GM06990 (cell line): Measurements from ENCODE around the gene COL4A5.

Source experiments
- DNase-seq: peaks from one replicate; pipeline ENCODE4 v3.0.0-alpha.2; 2011; ENCODE audit not compliant: insufficient read length; ENCODE audit errors: extremely low read depth
- H3K27me3 ChIP-seq: replicated peaks from 2 replicates; pipeline ENCODE4 v1.6.0; 2011; ENCODE audit warnings: low read length; ENCODE audit not compliant: control insufficient read depth, insufficient read depth
- H3K36me3 ChIP-seq: 2 replicates; pipeline ENCODE4 v1.5.1; 2011; ENCODE audit warnings: low read length; ENCODE audit not compliant: control insufficient read depth, insufficient read depth
- H3K4me3 ChIP-seq: replicated peaks from 2 replicates; pipeline ENCODE4 v1.5.1; 2011; ENCODE audit warnings: low read depth, mild to moderate bottlenecking, control low read depth, low read length
- CTCF ChIP-seq: IDR thresholded peaks from 2 replicates; pipeline ENCODE4 v1.5.1; 2011; ENCODE audit warnings: low read length, control low read depth, mild to moderate bottlenecking, inconsistent platforms; ENCODE audit not compliant: insufficient read depth, poor library complexity, severe bottlenecking

The COL4A5 gene

GRCh38 chrX:108735679-108736508, 296.3 kb downstream of the COL4A5 start:
- H3K36me3 ChIP-seq: no peaks in the 10 kb centered on the region
- no peaks in the 10 kb centered on the region for H3K27me3 ChIP-seq
- no peak for DNase-seq
- TF ChIP-seq CTCF: no peak
- H3K4me3 ChIP-seq: no peak overlapping the region

GRCh38 chrX:108736509-108737479, 297.2 kb downstream of the COL4A5 start, which contains the start of gene IRS4:
Gene IRS4 (minus strand): TSS chrX:108736563.
- H3K36me3 ChIP-seq: no peaks in the 10 kb centered on the region
- no peak for TF ChIP-seq CTCF
- no peak for DNase-seq
- no peaks in the 10 kb centered on the region for H3K27me3 ChIP-seq
- H3K4me3 ChIP-seq: no peak within 1 kb of the TSS

GRCh38 chrX:108737754-108738153, 298.1 kb downstream of the COL4A5 start:
- no peak for DNase-seq
- H3K4me3 ChIP-seq: no peak overlapping the region
- no peaks in the 10 kb centered on the region for H3K27me3 ChIP-seq
- no peaks in the 10 kb centered on the region for H3K36me3 ChIP-seq
- TF ChIP-seq CTCF: no peak

DNA sequence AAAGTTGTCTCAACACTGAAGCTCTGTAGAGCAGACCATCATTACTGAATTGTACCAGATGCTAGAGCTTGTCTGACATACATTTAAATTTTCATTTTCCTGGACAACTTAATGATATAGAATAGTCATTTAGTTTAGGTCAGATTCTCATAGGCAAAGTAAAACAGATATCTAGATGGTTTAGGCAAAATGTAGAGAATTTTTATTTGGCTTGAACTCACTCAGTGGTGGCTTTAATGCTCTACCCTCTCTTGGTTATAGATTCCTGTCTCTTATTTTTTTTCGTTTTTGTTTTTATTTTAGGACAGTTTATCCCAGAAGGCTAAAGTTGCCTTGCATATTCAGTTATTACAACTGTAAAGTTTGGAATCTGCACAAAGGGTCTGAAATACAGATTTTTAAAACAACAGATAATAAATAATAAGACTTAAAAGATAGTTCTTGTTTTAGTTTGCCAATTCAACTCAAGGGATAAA, 300.7 kb downstream of the COL4A5 start:
- no peak overlapping the region for H3K4me3 ChIP-seq
- TF ChIP-seq CTCF: no peak
- H3K27me3 ChIP-seq: no peaks in the 10 kb centered on the region
- DNase-seq: no peak
- no peaks in the 10 kb centered on the region for H3K36me3 ChIP-seq
